LHCN-M2 (cell line): ENCODE measurements around the gene SIGLEC1. TPM values are rescaled to one million over a fixed set of nuclear protein-coding genes. Genes with fewer than 3 reads are reported as not detected.

Experiments
- DNase-seq: peaks from one replicate; pipeline ENCODE4 v3.0.0-alpha.2; 2012; ENCODE audit warnings: low read depth
- total RNA-seq: library from RNA; depleted of rRNA; stranded (reverse); fragments of >200 nt; gene quantifications from 2 replicates; pipeline ENCODE4 v1.2.3, GENCODE V29; 2014

SIGLEC1 gene
- total RNA-seq, 1 experiment from 2014 or later = not detected

DNA sequence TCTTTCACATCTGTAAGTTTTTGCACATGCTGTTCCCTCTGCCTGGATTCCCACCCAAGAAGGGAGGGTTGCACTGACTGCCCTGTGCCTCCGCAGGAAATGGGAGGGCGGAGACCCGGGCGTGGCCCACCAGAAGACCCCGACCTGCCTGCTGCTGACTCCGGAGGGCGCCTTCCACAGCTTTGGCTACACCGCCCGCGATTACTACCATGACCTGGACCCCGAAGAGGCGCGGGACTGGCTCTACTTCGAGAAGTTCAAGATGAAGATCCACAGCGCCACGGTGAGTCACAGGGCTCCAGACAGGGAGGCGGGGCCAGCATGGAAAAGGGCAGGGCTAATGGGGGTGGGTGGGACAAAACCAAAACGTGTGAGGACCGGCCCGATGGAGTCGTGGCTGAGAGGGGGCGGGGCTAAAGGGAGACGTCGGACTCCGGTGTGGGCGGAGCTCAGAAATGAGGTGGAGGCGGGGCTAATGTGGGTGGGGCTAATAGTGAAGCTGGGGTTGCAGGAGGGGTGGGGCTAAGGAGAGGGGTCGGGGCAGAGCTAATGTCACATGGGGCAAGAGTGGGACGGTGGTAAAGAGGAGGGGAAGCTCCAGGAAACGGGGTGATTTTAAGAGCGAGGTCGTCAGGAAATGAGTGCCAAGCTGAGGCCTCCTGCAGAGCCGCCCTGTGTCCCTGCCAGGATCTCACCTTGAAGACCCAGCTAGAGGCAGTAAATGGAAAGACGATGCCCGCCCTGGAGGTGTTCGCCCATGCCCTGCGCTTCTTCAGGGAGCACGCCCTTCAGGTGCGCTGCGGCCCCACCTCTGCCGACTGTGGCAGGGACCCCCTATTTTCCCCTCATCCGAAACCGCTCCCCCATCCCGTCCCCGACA lies 32.6 kb upstream of the SIGLEC1 start:
- peak; percentile 38 for DNase-seq

DNA sequence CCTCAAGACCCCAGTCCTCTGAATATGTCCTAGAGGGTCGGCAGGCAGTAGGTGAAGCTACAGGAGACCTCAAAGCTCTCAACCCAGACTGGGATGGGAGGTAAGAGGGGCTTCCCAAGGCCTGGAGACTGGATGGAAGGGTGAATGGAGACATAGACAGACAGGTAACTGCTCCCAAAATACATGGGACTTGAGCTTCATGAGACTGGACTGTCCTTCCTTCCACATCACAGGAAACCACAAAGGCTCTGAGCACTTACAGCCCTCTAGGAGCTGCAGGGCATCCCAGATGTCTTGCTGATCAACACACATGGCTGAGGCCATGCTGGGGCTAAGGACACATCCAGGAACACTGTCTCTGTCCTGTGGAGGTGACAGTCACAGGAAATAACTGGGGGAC lies 31.6 kb upstream of the SIGLEC1 start:
- DNase-seq = no peak

- DNase-seq = no peak
These were observed 30.9 kb upstream of the SIGLEC1 start for GRCh38 chr20:3743251-3743650.

- DNase-seq = no peak
These were observed 29.5 kb upstream of the SIGLEC1 start for GRCh38 chr20:3741836-3742458.

DNA sequence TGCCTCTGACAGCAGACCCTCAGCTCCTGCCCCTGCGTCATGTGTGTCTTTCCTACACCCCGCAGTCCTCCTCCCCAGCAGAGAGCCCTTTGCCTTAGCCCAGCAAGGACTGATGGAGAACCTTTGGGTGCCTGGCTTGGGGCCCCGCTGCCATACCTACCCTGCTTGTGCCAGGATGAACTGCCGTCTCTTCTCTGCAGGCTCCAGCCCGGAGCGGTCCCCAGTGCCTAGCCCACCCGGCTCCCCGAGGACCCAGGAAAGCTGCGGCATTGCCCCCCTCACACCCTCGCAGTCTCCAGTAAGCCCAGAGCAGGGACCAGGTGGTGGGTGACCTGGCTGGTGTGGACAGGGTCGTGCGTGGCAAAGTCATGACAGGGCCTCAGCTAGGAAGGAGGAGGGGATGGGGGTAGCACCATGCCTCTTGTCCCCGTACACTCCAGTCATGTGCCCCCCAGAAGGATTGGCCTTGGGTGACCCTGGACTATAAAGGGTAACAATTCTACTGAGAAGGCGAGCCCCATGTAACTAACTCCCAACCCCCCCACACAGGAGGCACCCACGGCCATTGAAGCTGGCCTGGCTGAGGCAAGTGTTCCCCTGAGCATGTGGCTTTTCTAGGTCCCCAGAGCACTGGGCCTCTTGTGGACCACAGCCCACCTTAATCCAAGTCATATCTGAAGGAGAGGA lies 28.4 kb upstream of the SIGLEC1 start:
- no peak for DNase-seq

DNA sequence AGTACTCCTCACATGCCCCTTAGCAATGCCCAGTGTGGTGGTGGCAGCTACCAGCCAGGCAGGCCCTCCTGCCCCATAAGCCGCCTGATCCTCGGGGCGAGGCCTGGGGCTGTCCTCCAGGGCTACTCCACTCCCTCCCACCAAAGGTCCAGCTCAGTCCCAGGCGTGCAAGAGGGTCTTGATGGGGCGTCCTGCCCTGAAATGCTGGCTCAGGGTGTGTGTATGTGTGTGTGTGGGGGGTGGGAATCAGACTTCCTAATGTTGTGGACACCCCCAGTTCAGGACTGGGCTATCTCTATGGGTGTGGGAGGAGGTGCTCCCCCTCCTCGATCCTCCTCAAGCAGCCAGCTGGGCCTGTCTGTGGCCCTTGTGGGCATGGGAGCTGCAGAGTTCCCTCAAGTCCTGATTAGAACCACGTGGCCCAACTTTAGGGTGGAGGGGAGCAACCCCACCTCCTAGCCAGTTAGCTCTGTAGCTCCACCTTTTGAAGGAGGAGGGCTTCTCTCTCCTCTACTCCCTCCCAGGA lies 27.6 kb upstream of the SIGLEC1 start:
- no peak for DNase-seq

- no peak for DNase-seq
These were observed 26.9 kb upstream of the SIGLEC1 start for GRCh38 chr20:3739054-3739925.

GRCh38 chr20:3738111-3739053 lies 26.0 kb upstream of the SIGLEC1 start:
- no peak for DNase-seq

DNA sequence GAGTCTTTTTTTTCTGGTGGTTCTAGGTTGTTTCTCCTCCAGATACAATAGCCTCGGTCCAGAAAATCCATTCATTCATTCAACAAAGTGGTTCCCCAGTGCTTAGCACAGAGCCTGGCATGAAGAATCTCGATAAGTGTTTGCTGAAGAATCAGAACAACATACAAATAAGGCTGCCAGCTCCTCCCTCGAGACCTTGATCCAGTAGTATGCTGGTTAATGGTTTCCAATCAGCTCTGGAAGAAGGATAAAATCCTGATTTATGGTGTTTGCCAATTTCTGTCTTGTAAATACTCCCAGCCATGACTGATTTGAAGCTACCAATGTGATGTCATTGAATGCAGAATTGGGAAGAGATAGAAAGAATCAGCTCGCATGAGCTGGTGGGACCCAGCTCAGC lies 23.4 kb upstream of the SIGLEC1 start:
- no peak for DNase-seq

DNA sequence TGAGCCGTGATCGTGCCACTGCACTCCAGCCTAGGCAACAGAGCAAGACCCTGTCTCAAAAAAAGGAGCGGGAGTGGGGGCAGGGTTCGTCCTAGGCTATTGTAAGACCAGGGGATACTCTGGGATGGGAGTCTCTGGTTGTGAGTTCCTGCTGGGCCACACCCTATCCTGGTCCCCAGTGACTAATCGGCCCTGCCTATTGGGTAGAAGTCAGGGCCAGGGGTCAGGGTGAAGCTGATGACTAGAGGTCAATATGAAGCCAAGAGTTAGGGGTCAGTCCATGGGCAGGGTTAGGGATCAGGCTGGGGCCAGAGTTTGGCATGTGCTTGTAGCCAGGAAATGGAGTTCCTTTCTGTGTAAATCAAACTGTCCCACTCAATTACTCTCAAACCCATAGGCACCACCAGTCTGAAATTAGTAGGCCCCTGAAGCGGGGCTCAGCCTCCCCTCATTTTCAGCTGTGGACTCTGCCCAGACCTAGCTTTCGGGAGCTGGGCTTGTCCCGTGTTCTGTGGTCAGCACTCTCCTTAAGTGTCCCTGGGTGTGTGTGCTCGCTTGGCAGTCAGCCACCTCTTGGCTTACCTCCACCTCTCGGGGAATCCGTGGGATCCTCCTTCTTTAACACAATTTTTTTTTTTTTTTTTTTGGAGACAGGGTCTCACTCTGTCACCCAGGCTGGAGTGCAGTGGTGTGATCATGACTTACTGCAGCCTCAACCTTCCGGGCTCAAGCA lies 21.9 kb upstream of the SIGLEC1 start:
- no peak for DNase-seq

DNA sequence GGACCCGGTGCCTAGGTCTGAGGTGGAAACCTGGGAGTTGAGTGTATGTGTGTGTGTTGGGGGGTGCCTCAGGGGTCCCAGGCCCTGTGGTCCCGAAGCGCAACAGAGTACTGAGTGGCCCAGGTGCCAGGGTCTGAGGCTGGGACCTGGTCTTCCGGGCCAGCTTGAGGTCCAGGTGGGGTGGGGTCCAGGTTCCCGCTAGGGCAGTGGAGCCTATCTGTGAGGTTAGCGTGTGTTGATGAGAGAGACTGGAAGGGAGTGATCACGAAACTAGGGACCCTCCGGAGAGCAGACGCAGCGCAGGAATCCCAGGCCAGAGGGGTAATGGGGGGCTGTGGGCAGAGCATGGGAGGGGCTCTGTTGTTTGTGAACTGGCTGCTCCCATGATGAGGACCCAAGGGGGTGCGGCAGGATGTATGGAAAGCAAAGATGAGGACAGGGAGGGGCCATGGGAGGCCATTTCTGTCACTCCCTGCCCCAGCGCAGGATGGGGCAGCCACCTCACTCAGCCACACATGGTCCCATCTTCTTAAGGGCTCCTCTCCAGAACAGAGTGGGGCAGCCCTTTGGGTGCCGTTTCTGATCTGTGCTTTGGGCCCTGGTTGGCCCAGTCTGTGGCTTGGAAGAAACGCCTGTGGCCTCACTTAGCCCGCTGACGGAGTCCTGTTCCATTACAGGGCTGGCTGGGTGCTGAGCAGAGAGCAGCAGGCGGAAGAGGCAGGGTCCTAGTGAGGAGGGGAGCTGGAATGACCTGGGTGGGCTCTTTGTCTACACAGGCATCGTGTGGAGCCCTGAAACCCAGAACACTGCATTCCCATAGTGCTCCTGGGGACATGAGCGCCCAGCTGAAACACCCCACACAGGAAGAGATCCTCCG lies 21.0 kb upstream of the SIGLEC1 start:
- DNase-seq = no peak

DNA sequence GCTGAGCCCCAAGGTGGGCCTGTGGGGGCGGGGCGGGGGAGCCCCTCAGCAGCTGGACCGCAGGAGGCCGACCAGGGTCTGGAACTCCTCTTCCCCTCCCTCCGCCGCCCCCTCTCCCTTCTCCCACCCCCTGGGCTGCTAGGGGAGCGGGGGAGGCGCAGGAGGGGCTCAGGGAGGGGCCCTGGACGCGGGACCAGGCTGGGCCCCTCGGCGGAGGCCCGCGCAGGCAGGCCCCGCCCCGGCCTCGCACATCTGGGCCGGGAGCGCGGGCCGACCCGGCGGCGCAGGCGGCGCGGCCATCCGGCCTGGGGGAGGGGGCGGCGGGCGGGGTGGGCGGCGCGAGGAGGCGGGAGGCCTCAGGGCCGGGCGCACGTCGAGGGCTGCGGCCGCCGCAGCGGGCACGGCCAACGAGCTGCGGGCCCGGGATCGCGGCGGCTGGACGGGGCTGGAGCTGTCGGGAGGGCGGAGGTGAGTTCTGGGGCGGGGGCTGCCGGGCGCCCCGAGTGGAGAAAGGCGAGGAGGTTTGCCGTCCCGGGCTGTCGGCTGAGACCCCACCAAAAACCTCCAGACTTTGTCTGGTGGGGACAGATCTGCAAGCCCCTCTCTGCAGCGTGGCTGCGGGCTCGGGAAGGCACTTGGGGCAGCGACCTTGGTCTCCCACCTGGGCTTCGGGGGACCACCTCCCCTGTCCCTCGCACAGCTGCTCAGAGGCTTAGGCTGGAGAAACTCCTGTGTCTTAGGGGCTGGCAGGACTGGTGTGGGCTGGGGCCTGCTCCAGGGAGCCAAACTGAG lies 20.1 kb upstream of the SIGLEC1 start, which contains the start of gene HSPA12B:
Gene HSPA12B, plus strand, starts transcription at position 359 of the 792 bp plus-strand sequence. CDS start 5,990 bp downstream, outside the sequence.
- no peak for DNase-seq

- DNase-seq = no peak
These were observed 19.5 kb upstream of the SIGLEC1 start for GRCh38 chr20:3731944-3732326.

DNA sequence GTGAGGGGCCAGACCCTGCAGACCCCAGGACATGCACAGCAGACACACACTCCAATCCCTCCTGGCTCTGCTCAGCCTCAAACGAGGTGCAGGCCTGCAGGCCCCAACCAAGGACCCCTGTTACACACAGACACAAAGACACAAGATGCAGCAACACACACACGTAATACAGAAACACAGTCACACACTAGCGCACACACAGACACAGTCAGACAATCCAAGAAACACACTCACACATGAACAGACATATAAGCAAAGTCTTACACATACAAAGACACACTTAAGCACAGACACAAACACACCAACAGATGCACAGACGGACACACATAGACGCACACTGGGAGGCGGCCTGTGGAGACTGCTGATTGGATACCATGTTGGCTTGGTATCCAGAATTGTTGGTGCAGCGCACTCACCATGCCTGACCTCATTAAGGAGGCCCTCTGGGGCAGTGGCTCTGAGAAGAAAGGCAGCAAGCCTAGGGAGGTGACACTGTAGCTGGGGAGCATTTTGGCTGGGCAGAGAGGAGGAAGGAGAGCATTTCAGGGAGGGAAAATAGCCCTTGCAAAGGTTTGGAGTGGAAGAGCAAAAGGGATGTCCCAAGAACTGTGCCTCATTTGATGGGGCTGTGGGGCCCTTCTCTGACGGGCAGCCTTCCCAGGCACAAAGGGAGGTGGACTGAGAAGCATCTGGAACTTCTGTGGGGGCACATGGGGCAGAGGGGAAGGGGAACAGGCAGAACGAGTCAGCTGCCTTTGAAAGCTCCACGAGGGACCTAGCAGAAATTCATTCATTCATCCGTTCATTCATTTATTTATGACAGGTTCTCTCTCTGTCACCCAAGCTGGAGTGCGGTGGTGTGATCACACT lies 18.6 kb upstream of the SIGLEC1 start:
- DNase-seq = no peak

DNA sequence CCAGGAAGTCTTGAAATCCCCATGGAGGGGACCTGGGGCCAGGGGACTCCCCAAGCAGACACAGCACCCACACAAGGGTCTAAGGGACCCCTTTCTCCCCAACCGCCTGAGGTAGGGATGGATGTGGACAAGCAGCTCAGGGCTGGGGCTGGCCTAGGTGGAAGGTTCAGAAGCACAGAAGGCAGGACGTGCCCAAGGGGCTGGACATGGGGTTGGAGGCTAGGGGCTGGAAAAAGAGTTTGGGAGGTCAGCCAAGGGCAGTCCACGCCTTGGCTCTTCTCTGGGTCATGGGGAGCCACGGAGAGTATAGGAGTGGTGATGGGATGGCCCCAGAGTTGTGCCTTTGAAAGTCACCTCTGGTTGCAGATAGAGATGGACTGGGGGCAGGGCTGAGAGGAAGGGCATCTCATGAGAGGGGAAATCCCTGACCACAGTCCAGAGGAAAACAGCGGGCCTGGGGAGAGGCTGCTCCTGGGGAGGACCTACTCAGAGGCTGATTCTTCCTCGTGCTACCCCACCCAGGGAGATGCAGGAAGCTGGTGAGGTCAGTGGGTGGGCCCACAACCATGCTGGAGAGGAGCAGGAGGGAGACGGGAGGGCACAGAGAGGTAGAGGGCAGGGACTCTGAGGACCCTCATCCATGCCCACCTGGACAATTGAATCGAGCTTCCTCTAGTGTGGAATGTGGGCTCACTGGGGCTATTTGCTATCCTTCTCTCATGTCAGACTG lies 17.6 kb upstream of the SIGLEC1 start:
- DNase-seq = no peak

GRCh38 chr20:3729378-3729777 lies 17.0 kb upstream of the SIGLEC1 start:
- no peak for DNase-seq
